OCI-LY3 (cell line): ENCODE results near the gene DHPS.

Experiments used
- EZH2phosphoT487 ChIP-seq: fragments of 200-600 bp; shearing (Covaris generic); IDR thresholded peaks from 2 replicates; pipeline ENCODE4 v1.6.1; 2018; ENCODE audit warnings: antibody characterized with exemption, mixed run types, low read depth
- TF ChIP-seq, protein P1 (sequence below): fragments of 200-600, 300-600 bp; sonication (generic); IDR thresholded peaks from 2 replicates; pipeline ENCODE4 v1.5.1; 2014; ENCODE audit warnings: antibody characterized with exemption, low read length, low read depth

DNA sequence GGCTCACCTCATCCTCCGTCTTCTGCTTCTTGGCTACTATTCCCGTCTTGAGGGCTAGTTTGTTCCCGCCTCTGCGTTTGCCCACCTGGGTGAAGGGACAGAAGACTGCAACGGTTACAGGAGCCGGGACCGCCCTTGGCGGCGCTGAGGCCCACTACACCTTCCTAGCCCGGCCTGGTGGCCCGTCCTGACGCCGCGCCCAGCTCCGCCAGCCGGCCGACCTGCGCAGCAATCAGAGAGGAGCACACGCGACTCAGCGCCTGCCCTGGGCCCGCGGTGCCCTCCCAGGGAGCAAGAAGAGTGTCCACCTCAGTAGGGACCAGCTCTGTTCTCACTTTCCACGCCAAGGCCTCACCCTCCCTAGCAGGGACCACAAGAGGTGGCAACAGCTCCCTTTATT, 49.7 kb upstream of the DHPS start:
- TF ChIP-seq, protein P1, sequence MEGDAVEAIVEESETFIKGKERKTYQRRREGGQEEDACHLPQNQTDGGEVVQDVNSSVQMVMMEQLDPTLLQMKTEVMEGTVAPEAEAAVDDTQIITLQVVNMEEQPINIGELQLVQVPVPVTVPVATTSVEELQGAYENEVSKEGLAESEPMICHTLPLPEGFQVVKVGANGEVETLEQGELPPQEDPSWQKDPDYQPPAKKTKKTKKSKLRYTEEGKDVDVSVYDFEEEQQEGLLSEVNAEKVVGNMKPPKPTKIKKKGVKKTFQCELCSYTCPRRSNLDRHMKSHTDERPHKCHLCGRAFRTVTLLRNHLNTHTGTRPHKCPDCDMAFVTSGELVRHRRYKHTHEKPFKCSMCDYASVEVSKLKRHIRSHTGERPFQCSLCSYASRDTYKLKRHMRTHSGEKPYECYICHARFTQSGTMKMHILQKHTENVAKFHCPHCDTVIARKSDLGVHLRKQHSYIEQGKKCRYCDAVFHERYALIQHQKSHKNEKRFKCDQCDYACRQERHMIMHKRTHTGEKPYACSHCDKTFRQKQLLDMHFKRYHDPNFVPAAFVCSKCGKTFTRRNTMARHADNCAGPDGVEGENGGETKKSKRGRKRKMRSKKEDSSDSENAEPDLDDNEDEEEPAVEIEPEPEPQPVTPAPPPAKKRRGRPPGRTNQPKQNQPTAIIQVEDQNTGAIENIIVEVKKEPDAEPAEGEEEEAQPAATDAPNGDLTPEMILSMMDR, result no peak
- no peak for TF ChIP-seq EZH2phosphoT487
